NK-92 (cell line): Measurements from ENCODE around the gene ZNF598.
"Not testable (repeated sequence)": the region's sequence is repeated elsewhere in the genome, so short reads cannot be mapped to it uniquely, and the experiment has no call there.

Source experiments
- DNase-seq: peaks from one replicate; lab custom pipeline; 2025; ENCODE audit not compliant: unreplicated experiment; lab: John Stamatoyannopoulos, UW

Gene ZNF598

DNA sequence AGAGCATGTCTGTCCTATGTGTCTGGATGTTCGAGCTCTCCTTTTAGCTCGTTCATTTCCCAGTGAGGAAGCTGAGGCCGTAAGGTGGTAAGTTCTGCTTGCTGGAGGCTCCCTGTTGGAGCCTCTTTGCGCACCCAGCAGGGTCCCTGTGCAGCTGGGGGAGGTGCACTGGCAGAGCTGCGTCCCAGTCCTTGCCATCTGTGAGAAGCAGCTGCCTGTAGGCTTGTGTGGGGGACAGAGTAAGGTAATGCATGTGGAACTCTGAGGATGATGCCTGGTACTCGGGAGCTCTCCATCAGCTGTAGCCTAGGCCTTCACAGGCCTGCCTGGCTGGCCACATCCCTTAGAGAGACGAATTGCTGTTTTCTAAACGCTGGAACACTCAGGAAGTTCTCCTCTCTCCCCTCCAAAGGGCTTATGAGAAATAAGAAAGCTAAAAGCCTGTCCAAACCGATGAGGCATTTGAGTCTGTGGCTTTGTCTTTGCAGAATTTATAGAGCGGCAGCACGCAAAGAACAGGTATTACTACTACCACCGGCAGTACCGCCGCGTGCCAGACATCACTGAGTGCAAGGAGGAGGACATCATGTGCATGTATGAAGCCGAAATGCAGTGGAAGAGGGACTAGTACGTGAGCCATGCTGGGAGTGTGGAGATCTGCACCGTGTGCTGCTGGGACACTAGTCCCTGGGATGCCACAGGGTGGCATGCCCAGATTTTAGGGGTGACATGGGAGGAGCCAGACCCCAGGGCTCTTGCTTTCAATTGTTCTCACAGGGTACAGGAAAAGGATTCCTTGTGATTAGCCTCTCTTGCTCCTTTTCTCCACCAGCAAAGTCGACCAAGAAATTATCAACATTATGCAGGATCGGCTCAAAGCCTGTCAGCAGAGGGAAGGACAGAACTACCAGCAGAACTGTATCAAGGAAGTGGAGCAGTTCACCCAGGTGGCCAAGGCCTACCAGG is 48.7 kb downstream of the ZNF598 start:
- DNase-seq = no peak

DNA sequence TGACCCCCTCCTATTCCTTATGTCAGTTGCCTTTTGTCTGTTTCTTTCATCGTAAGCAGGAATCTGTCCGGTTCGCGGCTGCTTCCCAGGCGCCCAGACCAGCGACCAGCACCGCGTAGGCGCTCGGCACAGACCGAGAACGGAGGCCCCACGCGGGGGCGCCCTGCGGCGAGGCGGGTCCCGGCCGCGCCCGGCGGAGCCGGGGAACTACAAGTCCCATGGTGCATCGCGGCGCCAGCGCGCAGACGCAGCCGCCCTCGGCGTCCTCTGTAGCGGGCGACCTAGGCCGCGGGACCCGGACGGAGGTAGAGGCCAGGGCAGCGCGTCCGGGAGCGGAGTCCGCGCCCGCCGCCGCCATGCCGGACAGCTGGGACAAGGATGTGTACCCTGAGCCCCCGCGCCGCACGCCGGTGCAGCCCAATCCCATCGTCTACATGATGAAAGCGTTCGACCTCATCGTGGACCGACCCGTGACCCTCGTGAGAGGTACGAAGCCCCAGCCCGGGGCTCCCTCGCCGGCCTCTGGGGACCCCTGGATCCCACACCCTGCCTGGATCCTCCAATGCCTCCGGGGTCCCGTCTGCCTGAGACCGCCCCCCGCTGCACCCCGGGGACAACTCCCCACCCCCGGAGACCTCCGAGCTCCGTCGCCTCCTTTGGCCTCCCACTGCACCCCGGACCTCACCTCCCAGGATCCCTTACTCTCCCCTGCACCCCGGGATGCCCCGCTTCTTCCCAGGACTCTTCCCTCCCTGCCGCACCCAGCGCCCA is 50.2 kb downstream of the ZNF598 start, which contains the start of gene NDUFB10:
NDUFB10 (plus strand) TSS at position 270 of the 771 bp plus-strand sequence; CDS start at position 357, 87 bp downstream.
- DNase-seq = no peak

DNA sequence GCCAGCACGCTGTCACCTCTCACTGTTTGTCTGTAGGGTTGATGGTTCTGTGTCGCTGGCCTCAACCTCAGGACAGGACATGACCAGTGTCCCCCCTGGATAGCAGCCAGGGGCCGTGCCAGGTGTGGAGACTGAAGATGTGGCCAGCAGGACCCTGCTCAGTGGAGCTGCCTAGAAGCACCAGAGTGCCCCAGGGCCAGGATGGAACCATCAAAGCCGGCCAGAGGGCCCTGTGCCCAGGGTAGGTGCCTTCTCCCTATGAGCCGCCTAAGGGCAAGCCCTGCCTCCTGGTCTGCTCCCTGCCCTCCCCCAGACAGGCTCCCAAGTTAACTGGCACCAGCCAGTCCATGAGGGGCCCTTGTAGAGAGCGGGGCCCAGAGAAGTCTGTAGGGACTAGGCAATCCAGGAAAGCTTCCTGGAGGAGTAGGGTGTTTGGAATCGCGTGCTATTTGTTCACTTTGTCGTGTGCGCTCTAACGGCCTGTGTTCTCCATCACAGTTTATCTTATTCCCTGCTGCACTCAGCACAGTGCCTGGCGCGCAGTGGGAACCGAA is 50.8 kb downstream of the ZNF598 start:
- no peak for DNase-seq

DNA sequence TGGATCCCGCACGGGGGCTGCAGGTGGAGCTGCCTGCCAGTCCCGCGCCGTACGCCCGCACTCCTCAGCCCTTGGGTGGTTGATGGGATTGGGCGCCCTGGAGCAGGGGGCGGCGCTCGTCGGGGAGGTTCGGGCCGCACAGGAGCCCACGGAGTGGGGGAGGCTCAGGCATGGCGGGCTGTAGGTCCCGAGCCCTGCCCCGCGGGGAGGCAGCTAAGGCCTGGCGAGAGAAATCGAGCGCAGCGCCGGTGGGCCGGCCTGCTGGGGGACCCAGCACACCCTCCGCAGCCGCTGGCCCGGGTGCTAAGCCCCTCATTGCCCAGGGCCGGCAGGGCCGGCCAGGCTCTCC is 51.5 kb downstream of the ZNF598 start:
- DNase-seq = not testable (repeated sequence)

DNA sequence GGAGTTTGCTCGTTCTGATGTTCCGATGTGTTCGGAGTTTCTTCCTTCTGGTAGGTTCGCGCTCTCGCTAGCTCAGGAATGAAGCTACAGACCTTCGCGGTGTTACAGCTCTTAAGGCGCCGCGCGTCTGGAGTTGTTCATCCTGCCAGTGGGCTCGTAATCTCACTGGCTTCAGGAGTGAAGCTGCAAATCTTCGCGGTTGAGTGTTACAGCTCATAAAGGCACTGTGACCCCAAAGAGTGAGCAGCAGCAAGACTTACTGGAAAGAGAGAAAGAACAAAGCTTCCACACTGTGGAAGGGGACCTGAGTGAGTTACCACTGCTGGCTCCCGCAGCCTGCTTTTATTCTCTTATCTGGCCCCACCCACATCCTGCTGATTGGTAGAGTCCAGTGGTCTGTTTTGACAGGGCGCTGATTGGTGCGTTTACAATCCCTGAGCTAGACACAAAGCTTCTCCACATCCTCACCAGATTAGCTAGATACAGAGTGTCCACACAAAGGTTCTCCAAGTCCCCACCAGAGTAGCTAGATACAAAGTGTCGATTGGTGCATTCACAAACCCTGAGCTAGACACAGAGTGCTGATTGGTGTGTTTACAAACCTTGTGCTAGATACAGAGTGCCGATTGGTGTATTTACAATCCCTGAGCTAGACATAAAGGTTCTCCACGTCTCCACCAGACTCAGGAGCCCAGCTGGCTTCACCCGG is 52.0 kb downstream of the ZNF598 start:
- DNase-seq = not testable (repeated sequence)

DNA sequence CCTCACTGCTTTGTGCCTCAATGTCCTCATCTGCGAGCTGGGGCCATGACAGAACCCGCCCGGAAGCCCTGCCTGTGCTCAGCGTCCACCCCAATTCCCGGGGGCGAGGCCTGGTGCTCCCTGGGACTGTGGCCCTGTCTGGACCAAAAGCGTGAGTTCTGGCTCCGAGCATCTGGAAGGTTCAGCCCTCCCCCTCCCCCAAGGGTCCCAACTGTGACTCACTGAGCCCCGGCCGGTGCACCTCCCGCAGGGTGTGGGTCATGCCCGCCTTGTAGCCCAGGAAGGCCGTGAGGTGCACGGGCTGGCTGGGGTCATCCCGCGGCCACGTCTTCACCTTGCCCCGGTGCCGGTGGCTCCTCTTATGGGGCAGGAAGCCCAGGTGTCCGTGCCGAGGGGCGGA is 55.9 kb downstream of the ZNF598 start:
- DNase-seq = no peak

DNA sequence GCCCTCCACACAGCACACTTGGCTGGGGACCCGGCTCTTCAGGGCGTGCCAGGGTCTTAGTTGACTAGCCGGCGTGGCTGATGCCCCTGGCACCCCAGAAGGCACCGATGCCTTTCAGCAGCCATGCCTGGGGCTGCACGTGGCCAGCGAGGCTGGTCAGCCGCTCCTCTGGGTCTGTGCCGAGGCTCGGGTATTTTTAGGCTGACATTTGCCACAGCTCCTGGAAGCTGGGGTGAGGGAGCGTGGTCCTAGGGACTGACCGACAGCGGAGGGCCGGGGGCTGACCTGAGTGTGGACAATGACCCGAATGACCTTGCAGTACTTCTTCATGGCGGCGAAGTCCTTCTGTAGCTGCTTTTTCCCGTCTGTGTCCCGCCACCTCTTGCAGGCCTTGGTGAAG is 59.1 kb downstream of the ZNF598 start:
- DNase-seq = no peak

DNA sequence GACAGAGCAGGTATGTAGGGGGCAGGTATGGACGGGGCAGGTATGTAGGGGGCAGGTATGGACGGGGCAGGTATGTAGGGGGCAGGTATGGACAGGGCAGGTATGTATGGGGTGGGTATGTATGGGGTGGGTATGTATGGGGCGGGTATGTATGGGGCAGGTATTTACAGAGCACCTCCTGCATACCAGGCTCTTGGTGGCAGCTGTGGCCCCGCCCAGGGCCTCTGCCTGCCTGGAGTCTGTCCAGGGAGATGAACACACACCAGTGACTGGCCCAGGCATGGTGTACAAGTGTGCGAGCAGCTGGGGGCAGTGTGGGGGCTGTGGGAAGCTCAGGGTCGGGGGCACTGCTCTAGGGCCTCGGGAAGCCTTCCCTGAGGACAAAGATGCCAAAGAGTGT is 59.6 kb downstream of the ZNF598 start:
- no peak for DNase-seq

DNA sequence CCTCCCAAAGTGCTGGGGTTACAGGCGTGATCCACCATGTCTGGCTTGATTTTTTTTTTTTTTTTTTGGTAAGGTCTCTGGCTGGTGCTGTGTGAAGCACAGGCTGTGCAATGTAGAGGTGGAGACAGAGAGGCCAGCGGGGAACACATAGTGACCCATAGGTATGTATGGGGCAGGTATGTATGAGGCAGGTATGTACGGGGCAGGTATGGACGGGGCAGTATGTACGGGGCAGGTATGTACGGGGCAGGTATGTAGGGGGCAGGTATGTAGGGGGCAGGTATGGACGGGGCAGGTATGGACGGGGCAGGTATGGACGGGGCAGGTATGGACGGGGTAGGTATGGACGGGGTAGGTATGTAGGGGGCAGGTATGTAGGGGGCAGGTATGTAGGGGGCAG is 60.1 kb downstream of the ZNF598 start:
- no peak for DNase-seq
